NCI-H524 (cell line): ENCODE measurements around the gene EEF2KMT.

Experiments used
- DNase-seq, 2 experiments: peaks; one replicate each; lab custom pipeline; 2025; lab: John Stamatoyannopoulos, UW

The EEF2KMT gene

GRCh38 chr16:5041600-5042133 lies 55.9 kb downstream of the EEF2KMT start:
- no peak for DNase-seq

GRCh38 chr16:5040451-5040850 lies 57.1 kb downstream of the EEF2KMT start:
- no peak for DNase-seq

GRCh38 chr16:5036228-5037156 lies 61.1 kb downstream of the EEF2KMT start:
- no peak for DNase-seq

- DNase-seq: no peak
Measured at GRCh38 chr16:5035909-5036227, 61.7 kb downstream of the EEF2KMT start.
